ENCODE data around the gene SP140. TPM values are rescaled to one million over a fixed set of nuclear protein-coding genes. Genes with fewer than 3 reads are reported as not detected.

The SP140 gene
- total and polyA plus RNA-seq, 2 of the 13 experiments (the other 11 are each of a cell fraction or from before 2014, with no cell fraction given): 0.57 to 0.80 TPM

DNA sequence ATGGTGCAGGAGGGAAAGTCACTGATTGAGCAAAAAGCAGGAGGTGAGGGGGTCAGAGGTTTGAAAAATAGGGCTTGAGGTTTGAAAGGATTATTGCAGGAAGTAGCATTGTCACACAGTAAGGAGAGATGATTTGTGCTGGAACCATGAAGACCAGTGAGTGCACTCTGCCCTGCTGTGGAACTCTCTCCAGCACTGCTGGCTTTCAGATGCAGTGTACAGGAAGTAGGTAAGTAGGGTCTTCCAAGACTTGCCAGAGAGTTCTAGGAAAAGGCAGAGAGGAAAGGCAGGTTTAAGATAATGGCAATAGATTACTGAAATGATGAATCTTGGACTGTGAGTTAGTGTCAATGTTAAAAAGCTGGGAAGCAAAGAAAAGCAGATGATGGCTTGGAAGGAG, 17.0 kb upstream of the SP140 start (continued):
- TF ChIP-seq SMC3 (IDR thresholded peaks at IDR 0.05; ENCODE audit: low read length) (no peak), CBX2 (IDR thresholded peaks at IDR 0.05; ENCODE audit: low read depth, low read length) (no peak), CBX2 (CRISPR knock-in tag; IDR thresholded peaks at IDR 0.05; ENCODE audit: low read depth) (no peak), DDIT3 (CRISPR knock-in tag; IDR thresholded peaks at IDR 0.05) (no peak)

GRCh38 chr2:230209422-230210051, 16.0 kb upstream of the SP140 start:
- 83% methylated on average over 1 of the region's 1 CpG for WGBS (ENCODE audit: low lambda C conversion rate)
- DNase-seq (ENCODE audit: low spot score): no peak
- Histone ChIP-seq H3K4me1 (ENCODE audit: insufficient read depth, low read length) (no peaks in the 10 kb centered on the region), H3K36me3 (replicated peaks in 1 of 2; ENCODE audit: control insufficient read depth in 1 of 2, insufficient read depth in 2 of 2, low read length in 2 of 2) (peaks cover 0 to 24% of the 10 kb centered on the region in 2 experiments; a peak in 2 of 5 replicates), H3K79me2 (ENCODE audit: insufficient read depth, low read length) (no peaks in the 10 kb centered on the region), H3K9ac (ENCODE audit: insufficient read depth, low read depth, low read length) (no peak overlapping the region), H3K27me3 (ENCODE audit: control insufficient read depth in 1 of 2, insufficient read depth in 2 of 2, low read length in 2 of 2) (no peaks in the 10 kb centered on the region), H2AFZ (ENCODE audit: low read length) (no peak overlapping the region), H3K27ac (ENCODE audit: extremely low read length, insufficient read depth, low read length) (no peak overlapping the region), H3K4me3 (replicated peaks in 1 of 3; ENCODE audit: insufficient read depth in 1 of 3, low read depth in 2 of 3, low read length in 3 of 3) (no peak overlapping the region), H3K9me3 (ENCODE audit: low read length) (no peaks in the 10 kb centered on the region), H4K20me1 (ENCODE audit: insufficient read depth, low read length) (no peaks in the 10 kb centered on the region), H3K4me2 (ENCODE audit: low read depth, low read length) (no peak overlapping the region)
- FAIRE-seq: no peak
- intact Hi-C loops (cut with micrococcal nuclease; ENCODE audit: unreplicated experiment): no loop called here
- POLR2A ChIA-PET: no interaction called here
- CTCF ChIA-PET (ENCODE audit: low intra/inter-chr PET ratio, low total read pairs): no interaction called here
- in situ Hi-C loops (cut with HindIII; ENCODE audit: extremely low pct_ligation_motif_present, low pct_unique_long_range_greater_than_20kb): no loop called here
- no TSS peak for BruUV-seq (replicated peaks)
- TF ChIP-seq TCF7L2 (IDR thresholded peaks at IDR 0.05; ENCODE audit: low read depth, low read length): no peak
- no peak for ATAC-seq

GRCh38 chr2:230216489-230216888, 9.0 kb upstream of the SP140 start:
- H3K9me3 ChIP-seq (ENCODE audit: low read length): no peaks in the 10 kb centered on the region
- H3K27ac ChIP-seq (ENCODE audit: extremely low read length, insufficient read depth, low read length): no peak overlapping the region
- no peak overlapping the region for H2AFZ ChIP-seq (ENCODE audit: low read length)
- intact Hi-C loops (cut with micrococcal nuclease; ENCODE audit: unreplicated experiment) (no loop called here), in situ Hi-C loops (cut with HindIII; ENCODE audit: extremely low pct_ligation_motif_present, low pct_unique_long_range_greater_than_20kb) (no loop called here)
- no peak overlapping the region for H3K9ac ChIP-seq (ENCODE audit: insufficient read depth, low read depth, low read length)
- CTCF ChIA-PET (ENCODE audit: low intra/inter-chr PET ratio, low total read pairs): no interaction called here
- H3K27me3 ChIP-seq (ENCODE audit: control insufficient read depth in 1 of 2, insufficient read depth in 2 of 2, low read length in 2 of 2): no peaks in the 10 kb centered on the region; a peak in 1 of 5 replicates
- H3K4me2 ChIP-seq (ENCODE audit: low read depth, low read length): no peak overlapping the region
- no TSS peak for BruUV-seq (replicated peaks)
- H3K4me1 ChIP-seq (ENCODE audit: insufficient read depth, low read length): peaks cover 17% of the 10 kb centered on the region
- H3K79me2 ChIP-seq (ENCODE audit: insufficient read depth, low read length): no peaks in the 10 kb centered on the region
- POLR2A ChIA-PET: no interaction called here
- H3K36me3 ChIP-seq (replicated peaks in 1 of 2; ENCODE audit: control insufficient read depth in 1 of 2, insufficient read depth in 2 of 2, low read length in 2 of 2): peaks cover 0 to 16% of the 10 kb centered on the region in 2 experiments; a peak in 3 of 5 replicates
- DNase-seq (ENCODE audit: low spot score) (no peak), FAIRE-seq (no peak), ATAC-seq (no peak)
- no peaks in the 10 kb centered on the region for H4K20me1 ChIP-seq (ENCODE audit: insufficient read depth, low read length)
- no peak overlapping the region for H3K4me3 ChIP-seq (replicated peaks in 1 of 3; ENCODE audit: insufficient read depth in 1 of 3, low read depth in 2 of 3, low read length in 3 of 3)
- 96% methylated on average over 1 of the region's 1 CpG for WGBS (ENCODE audit: low lambda C conversion rate)
- TF ChIP-seq KDM3A (CRISPR knock-in tag; IDR thresholded peaks at IDR 0.05; ENCODE audit: low read depth): no peak
- no peak for TF ChIP-seq SP1 (IDR thresholded peaks at IDR 0.05)
- TF ChIP-seq SP1 (CRISPR knock-in tag; IDR thresholded peaks at IDR 0.05): no peak
- no peak for TF ChIP-seq GLI4 (CRISPR knock-in tag; IDR thresholded peaks at IDR 0.05; ENCODE audit: borderline replicate concordance)
- no peak for TF ChIP-seq ZNF747 (CRISPR knock-in tag; IDR thresholded peaks at IDR 0.05; ENCODE audit: borderline replicate concordance)
- no peak for TF ChIP-seq ZNF350 (CRISPR knock-in tag; IDR thresholded peaks at IDR 0.05; ENCODE audit: borderline replicate concordance, low read depth)
- TF ChIP-seq ASH2L (IDR thresholded peaks at IDR 0.05; ENCODE audit: insufficient read length, low read depth, low read length): no peak
- no peak for TF ChIP-seq ZNF264 (CRISPR knock-in tag; IDR thresholded peaks at IDR 0.05)
- TF ChIP-seq, protein P1, sequence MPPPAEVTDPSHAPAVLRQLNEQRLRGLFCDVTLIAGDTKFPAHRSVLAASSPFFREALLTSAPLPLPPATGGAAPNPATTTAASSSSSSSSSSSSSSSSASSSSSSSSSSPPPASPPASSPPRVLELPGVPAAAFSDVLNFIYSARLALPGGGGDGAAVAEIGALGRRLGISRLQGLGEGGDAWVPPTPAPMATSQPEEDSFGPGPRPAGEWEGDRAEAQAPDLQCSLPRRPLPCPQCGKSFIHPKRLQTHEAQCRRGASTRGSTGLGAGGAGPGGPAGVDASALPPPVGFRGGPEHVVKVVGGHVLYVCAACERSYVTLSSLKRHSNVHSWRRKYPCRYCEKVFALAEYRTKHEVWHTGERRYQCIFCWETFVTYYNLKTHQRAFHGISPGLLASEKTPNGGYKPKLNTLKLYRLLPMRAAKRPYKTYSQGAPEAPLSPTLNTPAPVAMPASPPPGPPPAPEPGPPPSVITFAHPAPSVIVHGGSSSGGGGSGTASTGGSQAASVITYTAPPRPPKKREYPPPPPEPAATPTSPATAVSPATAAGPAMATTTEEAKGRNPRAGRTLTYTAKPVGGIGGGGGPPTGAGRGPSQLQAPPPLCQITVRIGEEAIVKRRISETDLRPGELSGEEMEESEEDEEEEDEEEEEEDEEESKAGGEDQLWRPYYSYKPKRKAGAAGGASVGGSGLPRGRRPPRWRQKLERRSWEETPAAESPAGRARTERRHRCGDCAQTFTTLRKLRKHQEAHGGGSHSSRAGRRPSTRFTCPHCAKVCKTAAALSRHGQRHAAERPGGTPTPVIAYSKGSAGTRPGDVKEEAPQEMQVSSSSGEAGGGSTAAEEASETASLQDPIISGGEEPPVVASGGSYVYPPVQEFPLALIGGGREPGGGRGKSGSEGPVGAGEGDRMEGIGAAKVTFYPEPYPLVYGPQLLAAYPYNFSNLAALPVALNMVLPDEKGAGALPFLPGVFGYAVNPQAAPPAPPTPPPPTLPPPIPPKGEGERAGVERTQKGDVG (CRISPR knock-in tag; IDR thresholded peaks at IDR 0.05; ENCODE audit: borderline replicate concordance): no peak
